ENCODE measurements around the gene IL36A.

The IL36A gene

DNA sequence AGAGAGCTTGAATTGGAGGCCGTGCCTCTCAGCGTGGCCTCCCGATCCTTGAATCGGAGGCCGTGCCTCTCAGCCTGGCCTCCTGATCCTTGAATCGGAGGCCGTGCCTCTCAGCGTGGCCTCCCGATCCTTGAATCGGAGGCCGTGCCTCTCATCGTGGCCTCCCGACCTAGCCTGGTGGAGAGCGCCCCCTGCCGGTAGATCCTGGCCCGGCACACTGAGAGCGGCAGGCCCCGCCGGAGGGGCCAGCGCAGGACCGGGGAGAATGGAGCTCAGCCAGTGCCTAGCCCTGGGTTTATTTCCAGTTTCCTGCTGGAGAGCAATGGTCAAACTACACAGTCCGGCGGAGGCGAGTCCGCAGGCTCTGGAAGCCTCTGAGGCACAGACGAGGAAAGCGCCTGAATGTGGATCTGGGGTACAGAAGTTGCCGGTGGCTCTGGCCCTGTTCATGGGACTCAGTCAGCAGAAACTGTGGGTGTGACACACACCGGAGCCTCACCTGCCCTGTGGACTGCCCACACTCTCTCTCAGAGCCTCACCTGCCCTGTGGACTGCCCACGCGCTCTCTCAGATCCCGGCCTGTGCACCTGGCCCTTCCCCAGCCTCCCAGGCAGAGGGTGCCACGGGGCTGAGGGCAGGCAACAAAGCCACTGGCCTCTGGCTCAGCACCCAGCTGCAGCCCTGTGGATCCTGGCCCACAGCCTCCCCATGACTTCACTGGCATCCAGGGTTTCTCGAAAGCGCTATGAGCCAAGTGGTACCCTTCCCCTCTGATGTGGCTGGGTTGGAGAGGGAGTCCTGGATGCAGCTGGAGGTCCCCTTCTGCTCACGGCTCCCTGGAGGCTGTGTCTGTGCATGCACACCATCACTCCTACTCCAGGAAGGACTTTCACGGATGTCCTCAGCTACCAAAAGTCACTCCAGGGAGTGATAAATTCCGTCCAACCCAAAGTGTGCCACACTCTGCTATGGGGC lies 45.9 kb downstream of the IL36A start:
- DNase-seq, result no peak
- Histone ChIP-seq H3K36me3 (replicated peaks) (no peaks in the 10 kb centered on the region), H3K27me3 (replicated peaks) (no peaks in the 10 kb centered on the region), H3K4me3 (ENCODE audit: low read depth, low read length) (no peak overlapping the region), H3K27ac (no peak overlapping the region)
- in situ Hi-C loops (cut with HindIII; ENCODE audit: low pct_ligation_motif_present, low sequenced_read_pairs), result no loop called here
- TF ChIP-seq, protein P1, sequence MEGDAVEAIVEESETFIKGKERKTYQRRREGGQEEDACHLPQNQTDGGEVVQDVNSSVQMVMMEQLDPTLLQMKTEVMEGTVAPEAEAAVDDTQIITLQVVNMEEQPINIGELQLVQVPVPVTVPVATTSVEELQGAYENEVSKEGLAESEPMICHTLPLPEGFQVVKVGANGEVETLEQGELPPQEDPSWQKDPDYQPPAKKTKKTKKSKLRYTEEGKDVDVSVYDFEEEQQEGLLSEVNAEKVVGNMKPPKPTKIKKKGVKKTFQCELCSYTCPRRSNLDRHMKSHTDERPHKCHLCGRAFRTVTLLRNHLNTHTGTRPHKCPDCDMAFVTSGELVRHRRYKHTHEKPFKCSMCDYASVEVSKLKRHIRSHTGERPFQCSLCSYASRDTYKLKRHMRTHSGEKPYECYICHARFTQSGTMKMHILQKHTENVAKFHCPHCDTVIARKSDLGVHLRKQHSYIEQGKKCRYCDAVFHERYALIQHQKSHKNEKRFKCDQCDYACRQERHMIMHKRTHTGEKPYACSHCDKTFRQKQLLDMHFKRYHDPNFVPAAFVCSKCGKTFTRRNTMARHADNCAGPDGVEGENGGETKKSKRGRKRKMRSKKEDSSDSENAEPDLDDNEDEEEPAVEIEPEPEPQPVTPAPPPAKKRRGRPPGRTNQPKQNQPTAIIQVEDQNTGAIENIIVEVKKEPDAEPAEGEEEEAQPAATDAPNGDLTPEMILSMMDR (IDR thresholded peaks at IDR 0.05; ENCODE audit: low read depth, low read length, missing control alignments), result no peak

DNA sequence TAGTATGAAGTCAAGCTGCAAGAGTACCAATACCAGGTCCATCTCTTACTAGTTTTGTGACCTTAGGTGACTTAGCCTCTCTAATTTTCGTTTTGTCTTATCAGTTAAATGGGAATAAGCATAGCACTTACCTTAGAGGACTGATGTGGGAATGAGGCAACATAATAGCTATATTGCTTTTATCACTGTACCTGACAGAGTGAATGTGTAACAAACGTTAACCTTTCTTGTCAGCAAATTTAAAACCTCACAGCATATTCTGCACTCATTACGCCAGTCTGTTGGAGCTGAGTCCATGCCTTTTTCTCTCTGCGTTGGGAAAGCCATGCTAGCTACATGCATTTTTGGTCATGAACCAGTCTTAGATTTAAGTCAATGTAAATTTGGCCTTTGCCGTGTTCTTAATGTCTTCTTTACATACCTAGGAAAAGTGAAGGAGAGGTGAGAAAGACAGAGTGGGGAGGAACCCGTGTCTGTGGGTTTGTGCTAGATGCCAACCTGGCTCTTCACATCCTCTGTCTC lies 47.2 kb downstream of the IL36A start, which contains the start of gene IL36B:
Gene IL36B, minus strand, starts transcription at position 472 of the 522 bp plus-strand sequence.
- no peak for DNase-seq
- in situ Hi-C loops (cut with HindIII; ENCODE audit: low pct_ligation_motif_present, low sequenced_read_pairs), result no loop called here
- no peak within 1 kb of the TSS for H3K4me3 ChIP-seq (ENCODE audit: low read depth, low read length)
- H3K36me3 ChIP-seq (replicated peaks), result no peaks in the 10 kb centered on the region
- H3K27me3 ChIP-seq (replicated peaks), result no peaks in the 10 kb centered on the region
- no peak within 1 kb of the TSS for H3K27ac ChIP-seq
- TF ChIP-seq, protein P1 (IDR thresholded peaks at IDR 0.05; ENCODE audit: low read depth, low read length, missing control alignments), result no peak

DNA sequence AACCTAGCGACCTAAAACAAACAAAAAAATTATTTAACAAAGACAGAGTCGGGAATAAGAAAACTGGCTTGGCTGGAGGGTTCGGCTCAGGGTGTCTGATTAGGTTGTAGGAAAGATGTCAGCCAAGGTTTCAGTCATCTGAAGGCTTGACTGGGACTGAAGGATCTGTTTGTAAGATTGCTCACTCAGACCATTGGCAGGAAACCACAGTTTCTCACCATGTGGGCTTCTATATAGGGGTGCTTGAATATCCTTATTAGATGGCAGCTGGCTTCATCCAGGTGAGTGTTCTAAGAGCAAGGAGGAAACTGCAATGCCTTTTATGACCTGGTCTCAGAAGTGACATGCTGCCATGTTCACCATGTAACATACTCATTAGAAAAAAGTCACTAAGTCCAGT lies 48.4 kb downstream of the IL36A start:
- no peak for DNase-seq
- in situ Hi-C loops (cut with HindIII; ENCODE audit: low pct_ligation_motif_present, low sequenced_read_pairs), result no loop called here
- TF ChIP-seq, protein P1 (IDR thresholded peaks at IDR 0.05; ENCODE audit: low read depth, low read length, missing control alignments), result no peak
- no peaks in the 10 kb centered on the region for H3K27me3 ChIP-seq (replicated peaks)
- H3K4me3 ChIP-seq (ENCODE audit: low read depth, low read length), result no peak overlapping the region
- H3K27ac ChIP-seq, result no peak overlapping the region
- H3K36me3 ChIP-seq (replicated peaks), result no peaks in the 10 kb centered on the region

DNA sequence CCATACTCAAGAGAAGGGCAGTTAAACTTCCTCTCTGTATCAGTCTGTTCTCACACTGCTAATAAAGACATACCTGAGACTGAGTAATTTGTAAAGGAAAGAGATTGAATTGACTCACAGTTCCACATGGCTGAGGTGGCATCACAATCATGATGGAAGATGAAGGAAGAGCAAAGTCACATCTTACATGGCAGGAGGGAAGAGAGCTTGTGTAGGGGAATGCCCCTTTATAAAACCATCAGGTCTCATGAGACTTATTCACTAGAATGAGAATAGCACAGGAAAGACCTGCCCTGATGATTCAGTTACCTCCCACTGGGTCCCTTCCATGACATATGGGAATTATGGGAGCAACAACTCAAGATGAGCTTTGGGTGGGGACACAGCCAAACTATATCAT lies 48.8 kb downstream of the IL36A start:
- DNase-seq, result no peak
- H3K27ac ChIP-seq, result no peak overlapping the region
- in situ Hi-C loops (cut with HindIII; ENCODE audit: low pct_ligation_motif_present, low sequenced_read_pairs), result no loop called here
- TF ChIP-seq, protein P1 (IDR thresholded peaks at IDR 0.05; ENCODE audit: low read depth, low read length, missing control alignments), result no peak
- H3K36me3 ChIP-seq (replicated peaks), result no peaks in the 10 kb centered on the region
- H3K4me3 ChIP-seq (ENCODE audit: low read depth, low read length), result no peak overlapping the region
- H3K27me3 ChIP-seq (replicated peaks), result no peaks in the 10 kb centered on the region

DNA sequence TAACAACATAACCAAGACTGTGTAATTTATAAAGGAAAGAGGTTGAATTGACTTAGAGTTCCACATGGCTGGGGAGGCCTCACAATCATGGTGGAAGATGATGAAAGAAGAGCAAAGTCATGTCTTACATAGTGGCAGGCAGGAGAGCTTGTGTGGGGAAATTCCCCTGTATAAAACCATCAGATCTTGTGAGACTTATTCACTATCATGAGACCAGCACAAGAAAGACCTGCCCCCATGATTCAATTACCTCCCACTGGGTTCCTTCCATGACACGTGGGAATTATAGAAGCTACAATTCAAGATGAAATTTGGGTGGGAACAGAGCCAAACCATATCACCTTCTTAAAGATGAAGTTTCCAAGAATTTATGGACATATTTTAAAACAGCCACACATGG lies 51.3 kb downstream of the IL36A start:
- Histone ChIP-seq H3K27ac (no peak overlapping the region), H3K27me3 (replicated peaks) (no peaks in the 10 kb centered on the region), H3K4me3 (ENCODE audit: low read depth, low read length) (no peak overlapping the region), H3K36me3 (replicated peaks) (no peaks in the 10 kb centered on the region)
- no peak for DNase-seq
- TF ChIP-seq, protein P1 (IDR thresholded peaks at IDR 0.05; ENCODE audit: low read depth, low read length, missing control alignments), result no peak
- in situ Hi-C loops (cut with HindIII; ENCODE audit: low pct_ligation_motif_present, low sequenced_read_pairs), result no loop called here
